Right lobe of liver (tissue), 6 donors: ENCODE results near the gene RPS21. TPM values are rescaled to one million over a fixed set of nuclear protein-coding genes. Genes with fewer than 3 reads are reported as not detected.

ENCODE experiments used
- ATAC-seq, 4 donors: fragments of 200-7000 bp; cut with Tn5 transposase; one replicate each; pipeline ENCODE4 v1.9.1; 2020; ENCODE audit warnings: mild to moderate bottlenecking in 4 of 4, moderate library complexity in 4 of 4
- DNase-seq, 3 donors: peaks; one replicate each; pipeline ENCODE4 v3.0.0-alpha.2; 2020
- H3K27ac ChIP-seq, 3 donors: fragments of 200-600 bp; one replicate each; pipeline ENCODE4 v1.8.0; 2022
- H3K27me3 ChIP-seq, 2 donors: fragments of 200-600 bp; one replicate each; pipeline ENCODE4 v1.8.0; 2022
- H3K36me3 ChIP-seq, 4 donors: fragments of 200-600 bp; sonication (generic) in 1 of 4; one replicate each; pipeline versions ENCODE4 v1.5.1 to v1.8.0; 2017 to 2022; ENCODE audit warnings: control low read depth in 1 of 4
- H3K4me1 ChIP-seq, 4 donors: fragments of 200-600 bp; sonication (generic) in 1 of 4; one replicate each; pipeline versions ENCODE4 v1.5.1 to v1.8.0; 2017 to 2022; ENCODE audit warnings: control low read depth in 1 of 4
- H3K4me3 ChIP-seq, 3 donors: fragments of 200-600 bp; one replicate each; pipeline ENCODE4 v1.8.0; 2022
- H3K9me3 ChIP-seq, 4 donors: fragments of 200-600 bp; sonication (generic) in 1 of 4; one replicate each; pipeline versions ENCODE4 v1.5.1 to v1.8.0; 2017 to 2022; ENCODE audit warnings: control low read depth in 1 of 4
- CTCF ChIP-seq, 4 donors: fragments of 200-600 bp in 3 of 4; fragments of 450-650 bp in 1 of 4; IDR thresholded peaks; one replicate each; pipeline versions ENCODE4 v1.5.1 to v1.8.0; 2016 to 2022; ENCODE audit warnings: antibody characterized with exemption in 4 of 4, mild to moderate bottlenecking in 2 of 4
- POLR2A ChIP-seq: fragments of 450-650 bp; IDR thresholded peaks from one replicate; pipeline ENCODE4 v1.6.1; 2017; ENCODE audit warnings: antibody characterized with exemption, mild to moderate bottlenecking
- WGBS: methylation state at CpG from one replicate; pipeline ENCODE4 v1.1.6; 2018; ENCODE audit warnings: low coverage, low lambda C conversion rate; ENCODE audit not compliant: insufficient coverage; ENCODE audit errors: missing lambda C conversion rate; 5-methylcytosine and 5-hydroxymethylcytosine counted together
- intact Hi-C, 2 donors: fragments of 100-400 bp; cut with DNase I; formaldehyde crosslinking; loops; one replicate each; pipeline versions ENCODE4 v1.11.2 to v1.14.1; 2022
- total RNA-seq, 6 experiments: library from RNA; depleted of rRNA in 2 of 6; stranded (reverse); fragments of >200 nt in 2 of 6; fragmentation: NEBNext Ultra II Directional in 3 of 6; extraction: Animal tissue kit (Norgen Biotek cat#: 25700) in 3 of 6; gene quantifications; one replicate each; pipeline versions ENCODE4 v1.1.0 to v1.2.4, GENCODE V29; 2016 to 2023
- donor health status: DM: no; HTN: yes; CAD: no.
- donor health status: DM: no; HTN: no; CAD: no.
- donor health status: DM: no; HTN: no; CAD: no.
- donor health status: DM: no; HTN: yes; CAD: no.
- donor health status: DM: no; HTN: yes; CAD: no.

The RPS21 gene
- total RNA-seq, 6 experiments from 2014 or later, result 339 to 696 (median 413) TPM

- DNase-seq (no peak), ATAC-seq (no peak)
- intact Hi-C loops, result loop anchor here in 1 of 2 donors (10.0 kb wide), 1 partner anchor 372 kb away; no protein-coding TSS in a partner anchor
- H3K9me3 ChIP-seq, result no peaks in the 10 kb centered on the region
- H3K36me3 ChIP-seq, result no peaks in the 10 kb centered on the region
- no peaks in the 10 kb centered on the region for H3K27me3 ChIP-seq
- WGBS, result no CpG with 5 or more reads among the region's 11 CpGs
- TF ChIP-seq CTCF (IDR thresholded peaks at IDR 0.05) (no peak), POLR2A (no peak)
- peaks cover 0 to 4% (median 0%) of the 10 kb centered on the region in 4 donors for H3K4me1 ChIP-seq
- no peak overlapping the region for H3K27ac ChIP-seq
- no peak overlapping the region for H3K4me3 ChIP-seq
Observed at GRCh38 chr20:62413025-62413570, 26.2 kb downstream of the RPS21 start.

DNA sequence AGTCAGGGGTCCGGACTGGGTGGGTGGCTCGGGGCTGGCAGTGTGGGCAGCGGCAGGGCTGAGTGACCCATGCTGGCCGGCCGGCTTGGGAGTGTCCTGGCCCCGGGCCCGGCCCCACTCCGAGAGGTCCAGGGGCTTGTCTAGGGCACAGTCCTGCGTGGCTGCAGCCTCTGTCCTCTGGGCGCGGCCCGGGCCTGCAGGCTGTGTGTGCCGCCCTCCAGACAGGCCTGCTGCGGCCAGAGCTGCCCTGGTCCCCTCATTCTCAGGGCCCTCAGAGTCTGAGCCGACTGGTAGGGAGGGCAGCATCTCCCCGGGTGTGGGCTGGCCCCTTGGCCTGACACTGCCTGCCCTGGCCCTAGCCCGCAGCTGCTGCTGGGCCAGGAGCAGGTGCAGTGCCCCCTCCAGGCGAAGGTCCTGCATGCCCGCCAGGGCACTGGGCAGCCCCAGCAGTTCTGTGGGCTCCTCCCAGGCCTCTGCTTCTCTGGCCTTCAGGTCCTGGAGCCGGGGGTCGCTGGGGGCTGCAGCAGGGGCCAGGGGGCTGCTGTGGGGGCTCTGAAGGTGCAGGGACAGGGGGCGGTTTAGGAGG, 27.1 kb downstream of the RPS21 start:
- no peak for TF ChIP-seq CTCF (IDR thresholded peaks at IDR 0.05)
- ATAC-seq (no peak), DNase-seq (no peak)
- H3K4me1 ChIP-seq, result peaks cover 0 to 4% (median 0%) of the 10 kb centered on the region in 4 donors
- no peaks in the 10 kb centered on the region for H3K36me3 ChIP-seq
- intact Hi-C loops, result loop anchor here in 1 of 2 donors (10.0 kb wide), 1 partner anchor 371 kb away; no protein-coding TSS in a partner anchor
- H3K9me3 ChIP-seq, result no peaks in the 10 kb centered on the region
- no CpG with 5 or more reads among the region's 22 CpGs for WGBS
- no peak overlapping the region for H3K27ac ChIP-seq
- H3K4me3 ChIP-seq, result no peak overlapping the region
- H3K27me3 ChIP-seq, result no peaks in the 10 kb centered on the region

- DNase-seq, result no peak
Observed at GRCh38 chr20:62415354-62416111, 28.6 kb downstream of the RPS21 start.

More at GRCh38 chr20:62415354-62416111, 28.6 kb downstream of the RPS21 start:
- H3K4me3 ChIP-seq, result no peak overlapping the region
- no peak for TF ChIP-seq CTCF (IDR thresholded peaks at IDR 0.05)
- TF ChIP-seq POLR2A, result no peak
- H3K36me3 ChIP-seq, result no peaks in the 10 kb centered on the region
- no peaks in the 10 kb centered on the region for H3K9me3 ChIP-seq
- H3K27ac ChIP-seq, result no peak overlapping the region
- WGBS, result 40% methylated on average over 4 of the region's 24 CpGs
- intact Hi-C loops, result loop anchor here in 1 of 2 donors (10.0 kb wide), 1 partner anchor 369 kb away; no protein-coding TSS in a partner anchor
- no peaks in the 10 kb centered on the region for H3K4me1 ChIP-seq
- no peaks in the 10 kb centered on the region for H3K27me3 ChIP-seq
- no peak for ATAC-seq
